K562 (cell line): ENCODE measurements around the gene NRXN3. TPM values are rescaled to one million over a fixed set of nuclear protein-coding genes. Genes with fewer than 3 reads are reported as not detected.

ENCODE experiments used
- ATAC-seq: fragments of 200-7000 bp; cut with Tn5 transposase; 3 replicates; pipeline ENCODE4 v1.9.1; 2020; ENCODE audit warnings: moderate library complexity
- BruUV-seq: library from RNA; stranded (reverse); fragments of 400-500 nt; replicated peaks from 2 replicates; lab custom pipeline; 2021; lab: Mats Ljungman, UMichigan
- CTCF ChIA-PET: fragments of 300-600 bp; formaldehyde crosslinking; extraction: SDS; loops from one replicate; lab custom pipeline; 2021; ENCODE audit warnings: low intra/inter-chr PET ratio; lab: Yijun Ruan, JAX
- POLR2A ChIA-PET: fragments of 300-600, 350-650 bp; sonication (Branson Sonifier 250); formaldehyde crosslinking; extraction: SDS; loops from one replicate; lab custom pipeline; 2021; ENCODE audit warnings: antibody characterized with exemption, inconsistent platforms; lab: Yijun Ruan, JAX
- DNase-seq, 4 experiments: peaks; one replicate each; pipeline versions ENCODE4 v3.0.0 to v3.0.0-alpha.2; 2011 to 2018; ENCODE audit warnings: low spot score in 3 of 4, mixed read lengths in 3 of 4; ENCODE audit errors: extremely low read depth in 1 of 4
- FAIRE-seq: peaks from 2 replicates; lab custom pipeline; 2011; peaks lifted over from hg19 to GRCh38; lab: Jason Lieb, UNC
- H2AFZ ChIP-seq: 2 replicates; pipeline ENCODE4 v1.6.0; 2011; ENCODE audit warnings: low read depth, low read length, control low read depth, inconsistent platforms
- H3K27ac ChIP-seq: fragments of 200-600 bp; 3 replicates; pipeline ENCODE4 v1.8.0; 2011; ENCODE audit warnings: low read depth, mild to moderate bottlenecking, control low read depth, inconsistent platforms, low read length, moderate library complexity, mixed read lengths; ENCODE audit errors: extremely low read depth
- H3K27me3 ChIP-seq, 2 experiments: fragments of 300-600 bp in 1 of 2; 2 replicates in 1 of 2; 3 replicates in 1 of 2; pipeline versions ENCODE4 v1.6.0 to v1.8.0; 2011; ENCODE audit warnings: inconsistent platforms in 2 of 2, low read length in 2 of 2, mild to moderate bottlenecking in 1 of 2, mixed read lengths in 1 of 2, moderate library complexity in 1 of 2; ENCODE audit not compliant: control insufficient read depth in 2 of 2, insufficient read depth in 2 of 2
- H3K36me3 ChIP-seq: fragments of 300-600 bp; 3 replicates; pipeline ENCODE4 v1.8.0; 2011; ENCODE audit warnings: mild to moderate bottlenecking, low read length, inconsistent platforms; ENCODE audit not compliant: control insufficient read depth, insufficient read depth
- H3K4me1 ChIP-seq, 2 experiments: fragments of 200-600 bp in 1 of 2; replicated peaks in 1 of 2; 2 replicates in 1 of 2; 3 replicates in 1 of 2; pipeline versions ENCODE4 v1.5.1 to v1.8.0; 2011; ENCODE audit warnings: inconsistent platforms in 2 of 2, low read length in 2 of 2, mild to moderate bottlenecking in 1 of 2, mixed read lengths in 1 of 2, moderate library complexity in 1 of 2; ENCODE audit not compliant: control insufficient read depth in 2 of 2, insufficient read depth in 2 of 2
- H3K4me2 ChIP-seq: 2 replicates; pipeline ENCODE4 v1.6.1; 2011; ENCODE audit warnings: low read length, control low read depth, inconsistent platforms, mixed read lengths; ENCODE audit not compliant: insufficient read depth
- H3K4me3 ChIP-seq: fragments of 200-600 bp; sonication (generic), shearing (Covaris generic); 2 replicates; pipeline ENCODE4 v1.5.1; 2016; ENCODE audit warnings: control low read depth, inconsistent platforms
- H3K79me2 ChIP-seq: fragments of 200-600 bp; 3 replicates; pipeline ENCODE4 v1.8.0; 2011; ENCODE audit warnings: low read length, inconsistent platforms; ENCODE audit not compliant: control insufficient read depth, insufficient read depth
- H3K9ac ChIP-seq, 2 experiments: 2 replicates each; pipeline versions ENCODE4 v1.6.0 to v1.6.1; 2011; ENCODE audit warnings: low read depth in 2 of 2, low read length in 2 of 2, control low read depth in 1 of 2, inconsistent platforms in 1 of 2, mild to moderate bottlenecking in 1 of 2, mixed read lengths in 1 of 2; ENCODE audit not compliant: insufficient read depth in 1 of 2
- H3K9me1 ChIP-seq: one replicate; pipeline ENCODE4 v1.6.0; 2011; ENCODE audit warnings: inconsistent platforms, mild to moderate bottlenecking, low read length, moderate library complexity; ENCODE audit not compliant: control insufficient read depth, insufficient read depth
- H3K9me3 ChIP-seq: replicated peaks from 2 replicates; pipeline ENCODE4 v1.5.1; 2011; ENCODE audit warnings: low read depth, low read length, inconsistent platforms; ENCODE audit not compliant: control insufficient read depth, insufficient read depth
- H4K20me1 ChIP-seq: replicated peaks from 2 replicates; pipeline ENCODE4 v1.6.1; 2011; ENCODE audit warnings: low read length, inconsistent platforms, mixed read lengths; ENCODE audit not compliant: control insufficient read depth, insufficient read depth
- ARHGAP35 ChIP-seq: fragments of 450-650 bp; IDR thresholded peaks from 2 replicates; pipeline ENCODE4 v1.6.1; 2018; ENCODE audit not compliant: partially characterized antibody
- BCOR ChIP-seq: fragments of 450-650 bp; IDR thresholded peaks from 2 replicates; pipeline ENCODE4 v1.6.1; 2016
- CREB3 ChIP-seq: fragments of 450-650 bp; conservative IDR thresholded peaks from 2 replicates; pipeline ENCODE4 v1.6.1; 2016; ENCODE audit warnings: missing genetic modification characterization, low read depth, mild to moderate bottlenecking, missing compliant biosample characterization, moderate library complexity
- MXD1 ChIP-seq: fragments of 250-450 bp; sonication (Bioruptor Pico); IDR thresholded peaks from 2 replicates; pipeline ENCODE4 v1.8.0; 2021; ENCODE audit warnings: borderline replicate concordance, mild to moderate bottlenecking, moderate library complexity; ENCODE audit not compliant: poor library complexity, severe bottlenecking
- NCOA1 ChIP-seq: fragments of 450-650 bp; IDR thresholded peaks from 2 replicates; pipeline ENCODE4 v1.6.1; 2016; ENCODE audit warnings: low read depth
- STAG1 ChIP-seq: sonication (generic); formaldehyde crosslinking; IDR thresholded peaks from 2 replicates; pipeline ENCODE4 v1.5.0; 2020; ENCODE audit warnings: missing genetic modification reagents, borderline replicate concordance
- XRCC4 ChIP-seq: IDR thresholded peaks from one replicate; pipeline ENCODE4 v1.6.1; 2011; ENCODE audit not compliant: insufficient read depth, insufficient read length; ENCODE audit errors: extremely low read depth
- ZNF398 ChIP-seq: fragments of 250-450 bp; sonication (Bioruptor Pico); IDR thresholded peaks from 2 replicates; pipeline ENCODE4 v1.8.0; 2021; ENCODE audit warnings: moderate library complexity, mild to moderate bottlenecking, inconsistent platforms
- ZNF518B ChIP-seq: fragments of 250-450 bp; sonication (Bioruptor Pico); IDR thresholded peaks from 2 replicates; pipeline ENCODE4 v1.5.0; 2021; ENCODE audit warnings: mild to moderate bottlenecking, moderate library complexity
- ZNF644 ChIP-seq: fragments of 200-800 bp; sonication (Bioruptor generic); IDR thresholded peaks from 2 replicates; pipeline ENCODE4 v1.6.1; 2016; ENCODE audit warnings: low read depth, missing genetic modification characterization, missing compliant biosample characterization
- WGBS: fragments of 100-300 bp; shearing (Covaris generic); methylation state at CpG from one replicate; pipeline ENCODE4 v1.1.6; 2016; ENCODE audit warnings: low coverage, mixed read lengths; ENCODE audit not compliant: insufficient coverage; ENCODE audit errors: missing lambda C conversion rate; 5-methylcytosine and 5-hydroxymethylcytosine counted together
- in situ Hi-C: fragments of 300-500 bp; cut with MboI; formaldehyde crosslinking; loops from 4 replicates; pipeline ENCODE4 v1.15.0; 2018; ENCODE audit warnings: inconsistent platforms, mixed read lengths
- intact Hi-C: fragments of 100-400 bp; cut with micrococcal nuclease; formaldehyde crosslinking; loops from 2 replicates; pipeline ENCODE4 v1.14.2; 2022
- polyA plus RNA-seq, 8 experiments: library from polyadenylated mRNA; depleted of rRNA in 4 of 8; stranded (reverse) in 5 of 8; unstranded in 3 of 8; fragments of >200 nt; fragmentation: Nextera tagmentation in 2 of 8; fragmentation: Illumina TruSeq in 1 of 8; extraction: Ambion mirVana in 2 of 8; extraction: Trizol in 1 of 8; gene quantifications; 2 replicates each; pipeline versions ENCODE4 v1.2.1 to v1.2.3, GENCODE V29; 2011 to 2014; ENCODE audit warnings: inconsistent platforms in 1 of 8, missing spikeins in 1 of 8
- total RNA-seq, 7 experiments: library from RNA; depleted of rRNA in 6 of 7; stranded (reverse); fragments of >200 nt in 6 of 7; fragmentation: Illumina TruSeq in 2 of 7; extraction: Trizol in 2 of 7; gene quantifications; 2 replicates each; pipeline versions ENCODE4 v1.2.1 to v1.2.3, GENCODE V29; 2011 to 2021; ENCODE audit warnings: low replicate concordance in 1 of 7

The NRXN3 gene
- total and polyA plus RNA-seq, 9 of the 15 experiments (the other 6 are each of a cell fraction or from before 2014, with no cell fraction given) = 0.09 TPM; not detected in 8

DNA sequence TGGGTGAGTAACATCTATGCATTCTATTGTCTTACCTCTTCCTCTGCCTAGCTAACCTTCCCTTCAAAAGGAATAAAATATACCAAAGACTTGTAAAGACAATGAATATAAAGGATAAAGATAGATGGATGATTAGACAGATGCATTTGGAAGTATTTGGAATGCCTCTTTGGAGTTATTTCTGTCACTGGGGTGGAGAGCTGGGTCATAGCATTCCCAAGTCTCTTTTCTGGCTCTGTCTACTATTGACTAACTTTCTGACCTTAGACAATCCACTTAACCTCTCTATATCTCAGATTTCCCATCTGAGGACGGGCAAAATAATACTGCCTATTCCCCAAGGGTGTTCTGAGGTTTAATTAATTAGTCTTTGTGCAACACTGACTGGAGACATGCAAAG, 1523.8 kb downstream of the NRXN3 start:
- CTCF ChIA-PET = no interaction called here

GRCh38 chr14:79695307-79695706, 1525.1 kb downstream of the NRXN3 start:
- H3K27ac ChIP-seq = no peak overlapping the region
- no peaks in the 10 kb centered on the region for H3K79me2 ChIP-seq
- intact Hi-C loops = no loop called here
- H3K9me3 ChIP-seq = no peaks in the 10 kb centered on the region
- no peaks in the 10 kb centered on the region for H3K27me3 ChIP-seq
- H3K9ac ChIP-seq = no peak overlapping the region
- DNase-seq = no peak
- no peak overlapping the region for H2AFZ ChIP-seq
- no peaks in the 10 kb centered on the region for H3K36me3 ChIP-seq
- no peaks in the 10 kb centered on the region for H3K9me1 ChIP-seq
- no peak for ATAC-seq
- no peak overlapping the region for H3K4me2 ChIP-seq
- no peak for FAIRE-seq
- in situ Hi-C loops = no loop called here
- H3K4me1 ChIP-seq = no peaks in the 10 kb centered on the region
- ChIA-PET POLR2A (no interaction called here), CTCF (interaction anchor here (0.7 kb wide), 1 partner anchor 1160 kb away, joined by 3 read pairs; no protein-coding TSS in a partner anchor)
- no TSS peak for BruUV-seq
- no peak overlapping the region for H3K4me3 ChIP-seq
- H4K20me1 ChIP-seq = no peaks in the 10 kb centered on the region
- 0% methylated on average over 1 of the region's 1 CpG for WGBS
- TF ChIP-seq CREB3 (no peak), ZNF518B (CRISPR knock-in tag) (no peak), XRCC4 (no peak), ZNF398 (CRISPR knock-in tag) (no peak)

More for the DNA sequence above, 1523.8 kb downstream of the NRXN3 start:
- Histone ChIP-seq H3K4me3 (no peak overlapping the region), H3K4me2 (no peak overlapping the region), H2AFZ (no peak overlapping the region), H3K9ac (no peak overlapping the region), H3K4me1 (no peaks in the 10 kb centered on the region), H4K20me1 (no peaks in the 10 kb centered on the region), H3K27ac (no peak overlapping the region), H3K79me2 (no peaks in the 10 kb centered on the region), H3K9me1 (no peaks in the 10 kb centered on the region), H3K36me3 (no peaks in the 10 kb centered on the region), H3K9me3 (no peaks in the 10 kb centered on the region), H3K27me3 (no peaks in the 10 kb centered on the region)
- DNase-seq = no peak
- FAIRE-seq = no peak
- ATAC-seq = no peak
- POLR2A ChIA-PET = no interaction called here
- TF ChIP-seq STAG1 (CRISPR knock-in tag) = no peak
- TF ChIP-seq ARHGAP35 = no peak
- no peak for TF ChIP-seq ZNF644
- TF ChIP-seq BCOR = no peak
- TF ChIP-seq MXD1 (CRISPR knock-in tag) = no peak
- no peak for TF ChIP-seq NCOA1
- in situ Hi-C loops (no loop called here), intact Hi-C loops (no loop called here)
- no TSS peak for BruUV-seq
- WGBS = 0% methylated on average over 1 of the region's 1 CpG
